ENCODE data around the gene TMEM53. TPM values are rescaled to one million over a fixed set of nuclear protein-coding genes. Genes with fewer than 3 reads are reported as not detected.

TMEM53 gene
- total RNA-seq, 1 donor from 2014 or later, result 13.9 TPM

- DNase-seq (peak; percentile 26), ATAC-seq (no peak)
- no peak overlapping the region for H3K27ac ChIP-seq
- no peaks in the 10 kb centered on the region for H3K4me1 ChIP-seq
- TF ChIP-seq CTCF (IDR thresholded peaks at IDR 0.05), result no peak
- H3K27me3 ChIP-seq, result no peaks in the 10 kb centered on the region
- intact Hi-C loops (cut with DNase I), result no loop called here
- no peaks in the 10 kb centered on the region for H3K36me3 ChIP-seq
- H3K4me3 ChIP-seq, result no peak overlapping the region
- no peaks in the 10 kb centered on the region for H3K9me3 ChIP-seq
Observed at GRCh38 chr1:44695671-44696070, 21.4 kb upstream of the TMEM53 start.

GRCh38 chr1:44694863-44695478 is 20.7 kb upstream of the TMEM53 start:
- Histone ChIP-seq H3K4me3 (no peak overlapping the region), H3K36me3 (no peaks in the 10 kb centered on the region), H3K27me3 (no peaks in the 10 kb centered on the region), H3K27ac (no peak overlapping the region), H3K9me3 (no peaks in the 10 kb centered on the region), H3K4me1 (no peaks in the 10 kb centered on the region)
- no peak for ATAC-seq
- intact Hi-C loops (cut with DNase I), result no loop called here
- DNase-seq, result peak; percentile 15
- TF ChIP-seq CTCF (IDR thresholded peaks at IDR 0.05), result no peak

- ATAC-seq, result no peak
- Histone ChIP-seq H3K4me1 (no peaks in the 10 kb centered on the region), H3K27me3 (no peaks in the 10 kb centered on the region), H3K9me3 (no peaks in the 10 kb centered on the region), H3K36me3 (no peaks in the 10 kb centered on the region), H3K27ac (no peak overlapping the region), H3K4me3 (no peak overlapping the region)
- no peak for TF ChIP-seq CTCF (IDR thresholded peaks at IDR 0.05)
- intact Hi-C loops (cut with DNase I), result no loop called here
- DNase-seq, result no peak
Observed at GRCh38 chr1:44693900-44694299, 19.6 kb upstream of the TMEM53 start.

GRCh38 chr1:44693159-44693558 is 18.9 kb upstream of the TMEM53 start:
- Histone ChIP-seq H3K4me3 (no peak overlapping the region), H3K36me3 (no peaks in the 10 kb centered on the region), H3K9me3 (no peaks in the 10 kb centered on the region), H3K27me3 (no peaks in the 10 kb centered on the region), H3K4me1 (no peaks in the 10 kb centered on the region), H3K27ac (no peak overlapping the region)
- intact Hi-C loops (cut with DNase I), result no loop called here
- DNase-seq (peak; percentile 8), ATAC-seq (no peak)
- no peak for TF ChIP-seq CTCF (IDR thresholded peaks at IDR 0.05)

- Histone ChIP-seq H3K9me3 (no peaks in the 10 kb centered on the region), H3K4me3 (no peak overlapping the region), H3K4me1 (no peaks in the 10 kb centered on the region), H3K36me3 (no peaks in the 10 kb centered on the region), H3K27ac (no peak overlapping the region), H3K27me3 (no peaks in the 10 kb centered on the region)
- ATAC-seq (no peak), DNase-seq (no peak)
- no peak for TF ChIP-seq CTCF (IDR thresholded peaks at IDR 0.05)
- intact Hi-C loops (cut with DNase I), result no loop called here
Observed at GRCh38 chr1:44689447-44689765, 15.1 kb upstream of the TMEM53 start.

Measured in upper lobe of right lung (tissue), 1 donor.